ENCODE data around the gene MYO1G. TPM values are rescaled to one million over a fixed set of nuclear protein-coding genes. Genes with fewer than 3 reads are reported as not detected.

The MYO1G gene
- total and polyA plus RNA-seq, 10 of the 15 experiments (the other 5 are each of a cell fraction or from before 2014, with no cell fraction given), result 1.8 to 232 (median 134) TPM

DNA sequence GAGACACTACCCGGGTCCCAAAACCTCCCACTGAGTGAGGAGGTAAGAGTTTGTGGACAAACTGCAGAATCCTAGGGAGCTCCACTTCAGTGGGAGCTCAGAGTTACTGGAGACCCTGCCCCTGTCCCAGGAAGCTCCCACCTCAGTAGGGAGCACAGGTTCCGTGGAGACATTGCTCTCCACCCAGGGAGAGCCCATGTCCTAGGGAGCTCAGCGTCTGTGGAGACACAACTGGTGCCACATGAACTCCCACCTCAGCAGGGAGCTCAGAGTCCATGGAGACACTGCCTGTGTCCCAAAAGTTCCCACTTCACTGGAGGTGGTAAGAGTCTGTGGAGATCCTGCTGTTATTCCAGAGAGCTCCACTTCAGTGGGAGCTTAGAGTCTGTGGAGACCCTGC lies 6.3 kb downstream of the MYO1G start:
- no peak for DNase-seq (ENCODE audit: low read depth, low spot score)
- peaks cover 44% of the 10 kb centered on the region for H3K79me2 ChIP-seq (ENCODE audit: control insufficient read depth, insufficient read depth, low read length)
- ChIA-PET SMC1A (ENCODE audit: uncharacterized antibody, unreplicated experiment) (interaction anchor here (1.2 to 16.7 kb wide), 12 partner anchors 11 to 164 kb away, joined by 3 to 303 read pairs (median 8); partner anchors contain the start of genes CCM2 and TBRG4), POLR2A (interaction anchor here (0.7 to 2.6 kb wide), 6 partner anchors 9 to 163 kb away, joined by 3 to 21 read pairs (median 6); partner anchors contain the start of gene CCM2), CTCF (interaction anchor here (0.7 to 6.9 kb wide), 21 partner anchors 8 to 386 kb away, joined by 3 to 219 read pairs (median 8); partner anchors contain the start of genes CCM2 and NACAD), RAD21 (ENCODE audit: unreplicated experiment) (interaction anchor here (1.0 to 14.6 kb wide), 16 partner anchors 11 to 163 kb away, joined by 3 to 303 read pairs (median 8); partner anchors contain the start of genes CCM2, H2AZ2 and TBRG4)
- no peak for ATAC-seq
- H3K9me3 ChIP-seq (replicated peaks; ENCODE audit: control insufficient read depth, insufficient read depth, low read length), result no peaks in the 10 kb centered on the region
- peak; percentile 63 for TF ChIP-seq POLR2A (IDR thresholded peaks at IDR 0.05; ENCODE audit: low read depth, low read length)
- no peak for TF ChIP-seq RBBP5 (conservative IDR thresholded peaks at IDR 0.05)
- H3K27me3 ChIP-seq (replicated peaks in 1 of 2; ENCODE audit: control insufficient read depth in 2 of 2, insufficient read depth in 2 of 2, low read length in 1 of 2), result no peaks in the 10 kb centered on the region
- H3K27ac ChIP-seq (ENCODE audit: control insufficient read depth, insufficient read depth), result no peak overlapping the region
- no TSS peak for BruUV-seq (replicated peaks)
- intact Hi-C loops (cut with micrococcal nuclease; ENCODE audit: unreplicated experiment) (no loop called here), in situ Hi-C loops (cut with MboI) (loop anchor here (10.0 kb wide), 1 partner anchor 162 kb away; no protein-coding TSS in a partner anchor)
- H3K4me1 ChIP-seq (ENCODE audit: control insufficient read depth, insufficient read depth, low read length), result peaks cover 24% of the 10 kb centered on the region
- H3K36me3 ChIP-seq (ENCODE audit: control insufficient read depth in 2 of 2, insufficient read depth in 2 of 2, low read length in 1 of 2), result peaks cover 56 to 57% of the 10 kb centered on the region in 2 experiments
- no peak overlapping the region for H3K9ac ChIP-seq (ENCODE audit: control insufficient read depth, insufficient read depth, low read length)
- FAIRE-seq, result no peak
- H4K20me1 ChIP-seq (ENCODE audit: control insufficient read depth, insufficient read depth), result peaks cover 19% of the 10 kb centered on the region
- 78% methylated on average over 3 of the region's 3 CpGs for WGBS (ENCODE audit: insufficient coverage, insufficient replicate concordance, low lambda C conversion rate, missing lambda C conversion rate)
- H3K4me3 ChIP-seq, result no peak overlapping the region
- H3K4me2 ChIP-seq (ENCODE audit: control insufficient read depth, insufficient read depth), result no peak overlapping the region
- no peak overlapping the region for H2AFZ ChIP-seq (ENCODE audit: control insufficient read depth, low read depth, low read length)

DNA sequence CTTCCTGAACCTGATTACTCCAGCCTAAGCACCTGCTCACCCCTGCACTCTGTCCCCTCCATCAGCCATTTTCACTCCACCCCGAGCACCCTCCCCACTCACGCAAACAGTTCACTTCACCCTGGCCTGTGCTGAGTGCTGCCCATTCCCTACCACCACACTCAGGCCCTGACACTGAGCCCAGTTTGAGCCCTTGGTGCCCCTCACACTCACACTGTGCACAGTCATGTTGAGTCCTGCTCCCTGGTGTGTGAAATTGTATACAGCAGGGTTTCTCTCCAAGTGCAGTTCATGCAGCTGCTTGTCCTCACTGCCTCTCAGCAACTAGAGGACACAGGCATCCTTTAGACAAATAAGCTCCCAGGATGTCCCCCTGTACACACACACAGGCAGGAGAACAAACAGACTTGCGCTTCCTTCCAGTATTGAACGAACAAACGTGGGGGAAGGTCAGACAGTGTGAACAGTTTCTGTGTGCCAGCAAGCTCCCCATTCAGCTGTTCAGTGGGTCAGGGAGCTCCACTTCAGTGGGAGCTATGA lies 6.8 kb downstream of the MYO1G start:
- RAD21 ChIA-PET (ENCODE audit: unreplicated experiment), result interaction anchor here (1.0 to 14.6 kb wide), 6 partner anchors 12 to 164 kb away, joined by 3 to 303 read pairs (median 20); partner anchors contain the start of genes CCM2, H2AZ2 and TBRG4
- ATAC-seq (no peak), FAIRE-seq (peak; percentile 78), DNase-seq (ENCODE audit: low read depth, low spot score) (no peak)
- Histone ChIP-seq H4K20me1 (ENCODE audit: control insufficient read depth, insufficient read depth) (peaks cover 18% of the 10 kb centered on the region), H3K9ac (ENCODE audit: control insufficient read depth, insufficient read depth, low read length) (no peak overlapping the region), H2AFZ (ENCODE audit: control insufficient read depth, low read depth, low read length) (no peak overlapping the region), H3K9me3 (replicated peaks; ENCODE audit: control insufficient read depth, insufficient read depth, low read length) (no peaks in the 10 kb centered on the region), H3K79me2 (ENCODE audit: control insufficient read depth, insufficient read depth, low read length) (peaks cover 38% of the 10 kb centered on the region), H3K36me3 (ENCODE audit: control insufficient read depth in 2 of 2, insufficient read depth in 2 of 2, low read length in 1 of 2) (peaks cover 60 to 61% of the 10 kb centered on the region in 2 experiments), H3K27me3 (replicated peaks in 1 of 2; ENCODE audit: control insufficient read depth in 2 of 2, insufficient read depth in 2 of 2, low read length in 1 of 2) (no peaks in the 10 kb centered on the region), H3K27ac (ENCODE audit: control insufficient read depth, insufficient read depth) (no peak overlapping the region), H3K4me2 (ENCODE audit: control insufficient read depth, insufficient read depth) (no peak overlapping the region), H3K4me3 (no peak overlapping the region), H3K4me1 (ENCODE audit: control insufficient read depth, insufficient read depth, low read length) (peaks cover 23% of the 10 kb centered on the region)
- SMC1A ChIA-PET (ENCODE audit: uncharacterized antibody, unreplicated experiment), result interaction anchor here (1.2 to 16.7 kb wide), 8 partner anchors 12 to 165 kb away, joined by 4 to 303 read pairs (median 24); partner anchors contain the start of genes CCM2 and TBRG4
- TF ChIP-seq POLR2A (IDR thresholded peaks at IDR 0.05; ENCODE audit: low read depth, low read length) (peak; percentile 39; the same call in 1 of the 2 replicates), BRCA1 (IDR thresholded peaks at IDR 0.05; ENCODE audit: low read depth, low read length) (no peak), SMC3 (IDR thresholded peaks at IDR 0.05; ENCODE audit: borderline replicate concordance, low read length) (no peak)
- no TSS peak for BruUV-seq (replicated peaks)
- intact Hi-C loops (cut with micrococcal nuclease; ENCODE audit: unreplicated experiment) (no loop called here), in situ Hi-C loops (cut with MboI) (loop anchor here (10.0 kb wide), 1 partner anchor 163 kb away; no protein-coding TSS in a partner anchor)
- POLR2A ChIA-PET, result interaction anchor here (1.2 to 1.4 kb wide), 2 partner anchors 10 to 56 kb away, joined by 3 to 5 read pairs; no protein-coding TSS in a partner anchor
- CTCF ChIA-PET, result interaction anchor here (1.1 to 6.9 kb wide), 12 partner anchors 11 to 163 kb away, joined by 3 to 219 read pairs (median 18); partner anchors contain the start of genes CCM2 and NACAD
- 84% methylated on average over 5 of the region's 5 CpGs for WGBS (ENCODE audit: insufficient coverage, insufficient replicate concordance, low lambda C conversion rate, missing lambda C conversion rate)

Measured in GM12878 (cell line).